ENCODE data around the gene SLC16A12. TPM values are rescaled to one million over a fixed set of nuclear protein-coding genes. Genes with fewer than 3 reads are reported as not detected.

Gene SLC16A12
- total and polyA plus RNA-seq, 2 experiments from 2014 or later = 5.7 to 5.9 TPM

- no peaks in the 10 kb centered on the region for H4K20me1 ChIP-seq (ENCODE audit: insufficient read depth, poor library complexity, severe bottlenecking)
- no peak for TF ChIP-seq CTCF (IDR thresholded peaks at IDR 0.05; ENCODE audit: poor library complexity)
- TF ChIP-seq EZH2 (IDR thresholded peaks at IDR 0.05; ENCODE audit: borderline replicate concordance) = no peak
- TF ChIP-seq EZH2phosphoT487 (IDR thresholded peaks at IDR 0.05; ENCODE audit: low read depth, severe bottlenecking, unreplicated experiment) = no peak
- H3K4me1 ChIP-seq (ENCODE audit: insufficient read depth) = peaks cover 4% of the 10 kb centered on the region
- no peaks in the 10 kb centered on the region for H3K9me2 ChIP-seq (replicated peaks; ENCODE audit: insufficient read depth)
- no peaks in the 10 kb centered on the region for H3K9me3 ChIP-seq (ENCODE audit: low read depth)
- no peaks in the 10 kb centered on the region for H3K79me2 ChIP-seq
- H3K27ac ChIP-seq = no peak overlapping the region
- H3K36me3 ChIP-seq (replicated peaks; ENCODE audit: insufficient read depth, low read depth) = no peaks in the 10 kb centered on the region
- no peak overlapping the region for H3K4me2 ChIP-seq
- no peak overlapping the region for H2AFZ ChIP-seq
- H3K4me3 ChIP-seq = no peak overlapping the region
- no peak for DNase-seq (ENCODE audit: low spot score)
- WGBS (ENCODE audit: low lambda C conversion rate, missing lambda C conversion rate) = 84% methylated on average over 2 of the region's 2 CpGs
- no peaks in the 10 kb centered on the region for H3K27me3 ChIP-seq
These were observed 14.0 kb downstream of the SLC16A12 start for GRCh38 chr10:89521368-89521767.

- H3K4me3 ChIP-seq = no peak overlapping the region
- no peaks in the 10 kb centered on the region for H3K9me2 ChIP-seq (replicated peaks; ENCODE audit: insufficient read depth)
- 53% methylated on average over 1 of the region's 1 CpG for WGBS (ENCODE audit: low lambda C conversion rate, missing lambda C conversion rate)
- H3K9me3 ChIP-seq (ENCODE audit: low read depth) = no peaks in the 10 kb centered on the region
- no peaks in the 10 kb centered on the region for H4K20me1 ChIP-seq (ENCODE audit: insufficient read depth, poor library complexity, severe bottlenecking)
- TF ChIP-seq EZH2 (IDR thresholded peaks at IDR 0.05; ENCODE audit: borderline replicate concordance) = no peak
- no peak for TF ChIP-seq EZH2phosphoT487 (IDR thresholded peaks at IDR 0.05; ENCODE audit: low read depth, severe bottlenecking, unreplicated experiment)
- no peak for TF ChIP-seq CTCF (IDR thresholded peaks at IDR 0.05; ENCODE audit: poor library complexity)
- peaks cover 10% of the 10 kb centered on the region for H3K4me1 ChIP-seq (ENCODE audit: insufficient read depth)
- H3K27me3 ChIP-seq = no peaks in the 10 kb centered on the region
- no peaks in the 10 kb centered on the region for H3K36me3 ChIP-seq (replicated peaks; ENCODE audit: insufficient read depth, low read depth)
- DNase-seq (ENCODE audit: low spot score) = no peak
- H3K4me2 ChIP-seq = no peak overlapping the region
- no peak overlapping the region for H2AFZ ChIP-seq
- H3K27ac ChIP-seq = no peak overlapping the region
- H3K79me2 ChIP-seq = no peaks in the 10 kb centered on the region
These were observed 14.7 kb downstream of the SLC16A12 start for GRCh38 chr10:89520706-89521105.

GRCh38 chr10:89518876-89519842 is 16.2 kb downstream of the SLC16A12 start:
- Histone ChIP-seq H3K4me1 (ENCODE audit: insufficient read depth) (peaks cover 12% of the 10 kb centered on the region), H4K20me1 (ENCODE audit: insufficient read depth, poor library complexity, severe bottlenecking) (no peaks in the 10 kb centered on the region), H3K4me3 (no peak overlapping the region), H3K9me2 (replicated peaks; ENCODE audit: insufficient read depth) (no peaks in the 10 kb centered on the region), H2AFZ (no peak overlapping the region), H3K9me3 (ENCODE audit: low read depth) (no peaks in the 10 kb centered on the region), H3K27ac (peak overlapping the region; percentile 40), H3K36me3 (replicated peaks; ENCODE audit: insufficient read depth, low read depth) (no peaks in the 10 kb centered on the region), H3K79me2 (no peaks in the 10 kb centered on the region), H3K4me2 (no peak overlapping the region), H3K27me3 (no peaks in the 10 kb centered on the region)
- TF ChIP-seq EZH2phosphoT487 (IDR thresholded peaks at IDR 0.05; ENCODE audit: low read depth, severe bottlenecking, unreplicated experiment) (no peak), EZH2 (IDR thresholded peaks at IDR 0.05; ENCODE audit: borderline replicate concordance) (no peak), CTCF (IDR thresholded peaks at IDR 0.05; ENCODE audit: poor library complexity) (no peak)
- 69% methylated on average over 12 of the region's 12 CpGs for WGBS (ENCODE audit: low lambda C conversion rate, missing lambda C conversion rate)
- peak; percentile 30 for DNase-seq (ENCODE audit: low spot score)

All from hepatocyte (in vitro differentiated cells).